ENCODE measurements around the gene EXOC4.
"Not testable (repeated sequence)": the region's sequence is repeated elsewhere in the genome, so short reads cannot be mapped to it uniquely, and the experiment has no call there.

EXOC4 gene

DNA sequence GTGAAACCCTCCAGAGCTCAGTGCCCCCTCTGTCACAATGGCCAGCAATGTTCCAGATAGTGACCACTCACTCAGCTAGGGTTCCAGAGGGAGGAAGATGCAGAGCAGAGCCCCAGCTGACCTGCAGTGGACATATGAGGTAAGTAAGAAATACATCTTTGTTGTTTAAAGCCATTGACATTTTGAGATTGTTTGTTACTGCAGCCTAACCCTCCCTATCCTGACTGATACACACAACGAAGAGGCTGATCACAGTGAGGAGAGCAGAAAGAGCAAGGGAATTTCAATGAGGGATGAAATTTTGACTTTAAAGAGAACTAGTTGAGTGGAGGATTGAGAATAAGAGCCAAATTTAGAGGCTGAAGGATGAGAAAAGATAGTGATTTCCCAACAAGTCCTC is 822.9 kb downstream of the EXOC4 start:
- no peak for TF ChIP-seq ZNF560 (tag by site-specific recombination; IDR thresholded peaks at IDR 0.05; ENCODE audit: borderline replicate concordance)
- TF ChIP-seq ZFP41 (tag by site-specific recombination; IDR thresholded peaks at IDR 0.05; ENCODE audit: borderline replicate concordance) = no peak
- TF ChIP-seq, protein P1, sequence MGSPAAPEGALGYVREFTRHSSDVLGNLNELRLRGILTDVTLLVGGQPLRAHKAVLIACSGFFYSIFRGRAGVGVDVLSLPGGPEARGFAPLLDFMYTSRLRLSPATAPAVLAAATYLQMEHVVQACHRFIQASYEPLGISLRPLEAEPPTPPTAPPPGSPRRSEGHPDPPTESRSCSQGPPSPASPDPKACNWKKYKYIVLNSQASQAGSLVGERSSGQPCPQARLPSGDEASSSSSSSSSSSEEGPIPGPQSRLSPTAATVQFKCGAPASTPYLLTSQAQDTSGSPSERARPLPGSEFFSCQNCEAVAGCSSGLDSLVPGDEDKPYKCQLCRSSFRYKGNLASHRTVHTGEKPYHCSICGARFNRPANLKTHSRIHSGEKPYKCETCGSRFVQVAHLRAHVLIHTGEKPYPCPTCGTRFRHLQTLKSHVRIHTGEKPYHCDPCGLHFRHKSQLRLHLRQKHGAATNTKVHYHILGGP (tag by site-specific recombination; IDR thresholded peaks at IDR 0.05) = no peak
- no peak for TF ChIP-seq ZNF112 (tag by site-specific recombination; IDR thresholded peaks at IDR 0.05)
- no peak for TF ChIP-seq ZNF211 (tag by site-specific recombination; IDR thresholded peaks at IDR 0.05; ENCODE audit: low read depth)
- TF ChIP-seq, protein P2, sequence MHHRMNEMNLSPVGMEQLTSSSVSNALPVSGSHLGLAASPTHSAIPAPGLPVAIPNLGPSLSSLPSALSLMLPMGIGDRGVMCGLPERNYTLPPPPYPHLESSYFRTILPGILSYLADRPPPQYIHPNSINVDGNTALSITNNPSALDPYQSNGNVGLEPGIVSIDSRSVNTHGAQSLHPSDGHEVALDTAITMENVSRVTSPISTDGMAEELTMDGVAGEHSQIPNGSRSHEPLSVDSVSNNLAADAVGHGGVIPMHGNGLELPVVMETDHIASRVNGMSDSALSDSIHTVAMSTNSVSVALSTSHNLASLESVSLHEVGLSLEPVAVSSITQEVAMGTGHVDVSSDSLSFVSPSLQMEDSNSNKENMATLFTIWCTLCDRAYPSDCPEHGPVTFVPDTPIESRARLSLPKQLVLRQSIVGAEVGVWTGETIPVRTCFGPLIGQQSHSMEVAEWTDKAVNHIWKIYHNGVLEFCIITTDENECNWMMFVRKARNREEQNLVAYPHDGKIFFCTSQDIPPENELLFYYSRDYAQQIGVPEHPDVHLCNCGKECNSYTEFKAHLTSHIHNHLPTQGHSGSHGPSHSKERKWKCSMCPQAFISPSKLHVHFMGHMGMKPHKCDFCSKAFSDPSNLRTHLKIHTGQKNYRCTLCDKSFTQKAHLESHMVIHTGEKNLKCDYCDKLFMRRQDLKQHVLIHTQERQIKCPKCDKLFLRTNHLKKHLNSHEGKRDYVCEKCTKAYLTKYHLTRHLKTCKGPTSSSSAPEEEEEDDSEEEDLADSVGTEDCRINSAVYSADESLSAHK (tag by site-specific recombination; IDR thresholded peaks at IDR 0.05) = no peak
- no peak for TF ChIP-seq ZNF555 (tag by site-specific recombination; conservative IDR thresholded peaks at IDR 0.05)
- no peak for TF ChIP-seq ZNF521 (tag by site-specific recombination; IDR thresholded peaks at IDR 0.05)
- TF ChIP-seq ZNF510 (tag by site-specific recombination; IDR thresholded peaks at IDR 0.05; ENCODE audit: insufficient replicate concordance) = no peak
- Histone ChIP-seq H3K36me3 (ENCODE audit: control insufficient read depth in 2 of 2, insufficient read depth in 1 of 2, low read length in 2 of 2) (no peaks in the 10 kb centered on the region), H3K4me3 (ENCODE audit: low read depth, low read length) (no peak overlapping the region), H3K27ac (ENCODE audit: extremely low read depth, low read depth, low read length) (no peak overlapping the region), H3K4me1 (ENCODE audit: control insufficient read depth, insufficient read depth, low read length) (no peaks in the 10 kb centered on the region), H3K9me3 (ENCODE audit: control insufficient read depth, insufficient read depth, low read depth, low read length) (no peaks in the 10 kb centered on the region)
- POLR2A ChIA-PET = no interaction called here
- CTCF ChIA-PET = interaction anchor here (0.7 kb wide), 1 partner anchor 338 kb away, joined by 3 read pairs; no protein-coding TSS in a partner anchor

DNA sequence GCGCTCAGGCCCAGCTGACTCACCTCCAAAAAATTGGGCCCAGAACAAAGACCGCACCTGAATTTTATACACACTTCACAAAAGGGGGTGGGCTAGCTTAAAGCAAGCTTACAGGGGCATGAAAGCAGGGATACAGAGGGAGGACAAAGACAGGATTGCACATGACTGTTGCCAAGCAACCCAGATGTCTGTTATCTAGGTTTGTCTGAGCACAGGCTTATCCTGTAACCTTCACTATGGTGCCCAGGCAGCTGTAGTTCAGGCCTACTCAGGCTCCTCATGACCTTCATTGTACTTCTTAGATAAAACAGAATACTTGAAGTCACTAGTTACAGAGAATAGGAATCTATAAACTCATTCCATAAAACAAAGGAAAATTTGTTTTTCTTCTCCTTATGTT is 824.7 kb downstream of the EXOC4 start:
- POLR2A ChIA-PET; H3K36me3 ChIP-seq (ENCODE audit: control insufficient read depth in 2 of 2, insufficient read depth in 1 of 2, low read length in 2 of 2); H3K4me3 ChIP-seq (ENCODE audit: low read depth, low read length); H3K9me3 ChIP-seq (ENCODE audit: control insufficient read depth, insufficient read depth, low read depth, low read length); H3K4me1 ChIP-seq (ENCODE audit: control insufficient read depth, insufficient read depth, low read length); H3K27ac ChIP-seq (ENCODE audit: extremely low read depth, low read depth, low read length): not testable (repeated sequence)
- CTCF ChIA-PET = interaction anchor here (0.7 kb wide), 1 partner anchor 95 kb away, joined by 3 read pairs; no protein-coding TSS in a partner anchor

DNA sequence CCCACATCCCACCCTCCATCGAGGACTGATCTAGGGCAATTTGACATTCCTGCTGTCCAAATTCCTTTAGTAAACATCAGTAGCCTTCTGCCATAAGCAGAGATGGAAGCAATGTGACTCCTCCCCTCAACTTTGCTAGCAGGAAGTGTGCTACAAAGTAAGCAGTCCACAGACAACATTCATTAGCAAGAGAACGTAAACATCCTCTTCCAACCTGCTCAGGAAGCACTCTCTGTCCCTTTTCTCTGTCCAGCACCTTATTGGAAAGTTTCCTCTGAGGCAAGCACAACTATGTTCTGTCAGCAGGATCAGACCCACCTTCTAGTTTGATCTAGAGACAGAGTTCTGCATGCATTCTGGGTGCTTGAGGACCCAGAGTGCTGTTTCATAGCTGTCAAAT is 826.1 kb downstream of the EXOC4 start:
- ChIA-PET CTCF (no interaction called here), POLR2A (no interaction called here)
- Histone ChIP-seq H3K27ac (ENCODE audit: extremely low read depth, low read depth, low read length) (no peak overlapping the region), H3K9me3 (ENCODE audit: control insufficient read depth, insufficient read depth, low read depth, low read length) (no peaks in the 10 kb centered on the region), H3K4me1 (ENCODE audit: control insufficient read depth, insufficient read depth, low read length) (no peaks in the 10 kb centered on the region), H3K36me3 (ENCODE audit: control insufficient read depth in 2 of 2, insufficient read depth in 1 of 2, low read length in 2 of 2) (no peaks in the 10 kb centered on the region), H3K4me3 (ENCODE audit: low read depth, low read length) (no peak overlapping the region)
- TF ChIP-seq, protein P3, sequence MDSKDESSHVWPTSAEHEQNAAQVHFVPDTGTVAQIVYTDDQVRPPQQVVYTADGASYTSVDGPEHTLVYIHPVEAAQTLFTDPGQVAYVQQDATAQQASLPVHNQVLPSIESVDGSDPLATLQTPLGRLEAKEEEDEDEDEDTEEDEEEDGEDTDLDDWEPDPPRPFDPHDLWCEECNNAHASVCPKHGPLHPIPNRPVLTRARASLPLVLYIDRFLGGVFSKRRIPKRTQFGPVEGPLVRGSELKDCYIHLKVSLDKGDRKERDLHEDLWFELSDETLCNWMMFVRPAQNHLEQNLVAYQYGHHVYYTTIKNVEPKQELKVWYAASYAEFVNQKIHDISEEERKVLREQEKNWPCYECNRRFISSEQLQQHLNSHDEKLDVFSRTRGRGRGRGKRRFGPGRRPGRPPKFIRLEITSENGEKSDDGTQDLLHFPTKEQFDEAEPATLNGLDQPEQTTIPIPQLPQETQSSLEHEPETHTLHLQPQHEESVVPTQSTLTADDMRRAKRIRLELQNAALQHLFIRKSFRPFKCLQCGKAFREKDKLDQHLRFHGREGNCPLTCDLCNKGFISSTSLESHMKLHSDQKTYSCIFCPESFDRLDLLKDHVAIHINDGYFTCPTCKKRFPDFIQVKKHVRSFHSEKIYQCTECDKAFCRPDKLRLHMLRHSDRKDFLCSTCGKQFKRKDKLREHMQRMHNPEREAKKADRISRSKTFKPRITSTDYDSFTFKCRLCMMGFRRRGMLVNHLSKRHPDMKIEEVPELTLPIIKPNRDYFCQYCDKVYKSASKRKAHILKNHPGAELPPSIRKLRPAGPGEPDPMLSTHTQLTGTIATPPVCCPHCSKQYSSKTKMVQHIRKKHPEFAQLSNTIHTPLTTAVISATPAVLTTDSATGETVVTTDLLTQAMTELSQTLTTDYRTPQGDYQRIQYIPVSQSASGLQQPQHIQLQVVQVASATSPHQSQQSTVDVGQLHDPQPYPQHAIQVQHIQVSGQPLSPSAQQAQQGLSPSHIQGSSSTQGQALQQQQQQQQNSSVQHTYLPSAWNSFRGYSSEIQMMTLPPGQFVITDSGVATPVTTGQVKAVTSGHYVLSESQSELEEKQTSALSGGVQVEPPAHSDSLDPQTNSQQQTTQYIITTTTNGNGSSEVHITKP (tag by site-specific recombination; IDR thresholded peaks at IDR 0.05) = no peak
- TF ChIP-seq, protein P4, sequence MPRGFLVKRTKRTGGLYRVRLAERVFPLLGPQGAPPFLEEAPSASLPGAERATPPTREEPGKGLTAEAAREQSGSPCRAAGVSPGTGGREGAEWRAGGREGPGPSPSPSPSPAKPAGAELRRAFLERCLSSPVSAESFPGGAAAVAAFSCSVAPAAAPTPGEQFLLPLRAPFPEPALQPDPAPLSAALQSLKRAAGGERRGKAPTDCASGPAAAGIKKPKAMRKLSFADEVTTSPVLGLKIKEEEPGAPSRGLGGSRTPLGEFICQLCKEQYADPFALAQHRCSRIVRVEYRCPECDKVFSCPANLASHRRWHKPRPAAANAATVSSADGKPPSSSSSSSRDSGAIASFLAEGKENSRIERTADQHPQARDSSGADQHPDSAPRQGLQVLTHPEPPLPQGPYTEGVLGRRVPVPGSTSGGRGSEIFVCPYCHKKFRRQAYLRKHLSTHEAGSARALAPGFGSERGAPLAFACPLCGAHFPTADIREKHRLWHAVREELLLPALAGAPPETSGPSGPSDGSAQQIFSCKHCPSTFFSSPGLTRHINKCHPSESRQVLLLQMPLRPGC (tag by site-specific recombination; IDR thresholded peaks at IDR 0.05) = no peak
- TF ChIP-seq, protein P5, sequence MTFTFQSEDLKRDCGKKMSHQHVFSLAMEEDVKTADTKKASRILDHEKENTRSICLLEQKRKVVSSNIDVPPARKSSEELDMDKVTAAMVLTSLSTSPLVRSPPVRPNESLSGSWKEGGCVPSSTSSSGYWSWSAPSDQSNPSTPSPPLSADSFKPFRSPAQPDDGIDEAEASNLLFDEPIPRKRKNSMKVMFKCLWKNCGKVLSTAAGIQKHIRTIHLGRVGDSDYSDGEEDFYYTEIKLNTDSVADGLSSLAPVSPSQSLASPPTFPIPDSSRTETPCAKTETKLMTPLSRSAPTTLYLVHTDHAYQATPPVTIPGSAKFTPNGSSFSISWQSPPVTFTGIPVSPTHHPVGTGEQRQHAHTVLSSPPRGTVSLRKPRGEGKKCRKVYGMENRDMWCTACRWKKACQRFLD (tag by site-specific recombination; IDR thresholded peaks at IDR 0.05) = no peak
- TF ChIP-seq MEIS1 (CRISPR knock-in tag; IDR thresholded peaks at IDR 0.05; ENCODE audit: borderline replicate concordance) = no peak
- TF ChIP-seq ZFP69B (tag by site-specific recombination; IDR thresholded peaks at IDR 0.05) = no peak
- no peak for TF ChIP-seq KLF9 (tag by site-specific recombination; IDR thresholded peaks at IDR 0.05; ENCODE audit: low read depth)
- no peak for TF ChIP-seq FEZF1 (tag by site-specific recombination; IDR thresholded peaks at IDR 0.05)
- no peak for TF ChIP-seq ZNF350 (tag by site-specific recombination; IDR thresholded peaks at IDR 0.05)
- no peak for TF ChIP-seq ZNF140 (tag by site-specific recombination; IDR thresholded peaks at IDR 0.05)
- no peak for TF ChIP-seq ZNF629 (tag by site-specific recombination; IDR thresholded peaks at IDR 0.05)
- TF ChIP-seq ZNF514 (tag by site-specific recombination; IDR thresholded peaks at IDR 0.05) = no peak
